Ramos (cell line): ENCODE data around the gene PORCN.
"Not testable (repeated sequence)": the region's sequence is repeated elsewhere in the genome, so short reads cannot be mapped to it uniquely, and the experiment has no call there.

ENCODE experiments used
- in situ Hi-C: fragments of 300-500 bp; cut with MboI; formaldehyde crosslinking; loops from one replicate; pipeline ENCODE4 v1.14.3; 2022; ENCODE audit warnings: low sequenced_read_pairs; ENCODE audit not compliant: unreplicated experiment

The PORCN gene

DNA sequence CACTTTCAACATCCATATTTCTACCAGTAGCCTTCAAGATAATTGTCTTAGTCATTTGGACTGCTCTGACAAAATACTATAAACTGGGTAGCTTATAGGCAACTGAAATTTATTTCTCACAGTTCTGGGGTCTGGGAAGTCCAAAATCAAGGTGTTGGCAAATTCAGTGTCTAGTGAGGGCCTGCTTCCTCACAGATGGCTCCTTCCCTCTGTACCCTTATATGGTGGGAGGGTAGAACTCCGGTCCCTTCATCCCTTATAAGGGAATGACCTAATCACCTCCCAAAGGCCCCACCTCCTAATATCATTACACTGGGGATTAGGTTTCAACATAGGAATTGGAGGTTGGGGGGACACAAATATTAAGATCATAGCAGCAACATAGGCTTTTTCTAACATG, 23.4 kb downstream of the PORCN start:
- in situ Hi-C loops = no loop called here

DNA sequence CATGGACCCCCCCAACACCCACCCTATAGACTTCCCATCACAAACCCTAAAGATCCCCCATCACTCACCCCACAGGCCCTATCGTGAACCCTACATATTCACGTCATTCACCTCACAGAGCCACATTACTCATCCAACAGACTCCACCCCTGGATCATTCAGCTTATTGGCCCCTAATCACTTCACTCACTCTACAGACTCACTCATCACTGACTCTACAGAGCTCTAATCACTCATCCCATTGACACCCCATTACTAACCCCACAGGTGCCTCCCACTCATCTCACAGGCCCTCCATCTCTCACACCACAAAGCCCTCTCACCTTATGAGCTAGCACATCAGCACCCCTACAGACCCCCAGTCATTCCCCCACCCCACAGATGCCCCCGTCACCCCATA, 24.4 kb downstream of the PORCN start:
- in situ Hi-C loops = no loop called here

DNA sequence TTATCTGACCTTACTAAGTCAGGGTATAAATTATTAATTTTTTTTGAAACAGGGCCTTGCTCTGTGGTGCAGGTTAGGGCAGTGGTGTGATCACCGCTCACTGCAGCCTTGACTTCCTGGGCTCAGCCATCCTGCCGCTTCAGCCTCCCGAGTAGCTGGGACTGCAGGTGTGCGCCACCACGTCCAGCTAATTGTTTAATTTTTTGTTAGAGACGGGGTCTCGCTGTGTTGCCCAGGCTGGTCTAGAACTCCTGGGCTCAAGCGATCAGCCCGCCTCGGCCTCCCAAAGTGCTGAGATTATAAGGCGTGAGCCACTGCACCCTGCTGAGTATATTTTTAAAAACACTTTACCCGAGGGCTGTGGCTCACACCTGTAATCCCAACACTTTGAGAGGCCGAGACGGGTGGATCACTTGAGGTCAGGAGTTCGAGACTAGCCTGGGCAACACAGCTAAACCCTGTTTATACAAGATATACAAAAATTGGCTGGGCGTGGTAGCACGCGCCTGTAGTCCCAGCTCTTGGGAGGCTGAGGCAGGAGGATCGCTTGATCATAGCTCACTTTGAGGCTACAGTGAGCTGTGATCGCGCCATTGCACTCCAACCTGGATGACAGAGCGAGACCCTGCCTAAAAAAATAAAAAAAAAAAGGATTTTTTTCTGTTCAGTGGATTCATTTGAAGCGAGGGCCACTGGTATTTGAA, 30.0 kb downstream of the PORCN start:
- in situ Hi-C loops = no loop called here

DNA sequence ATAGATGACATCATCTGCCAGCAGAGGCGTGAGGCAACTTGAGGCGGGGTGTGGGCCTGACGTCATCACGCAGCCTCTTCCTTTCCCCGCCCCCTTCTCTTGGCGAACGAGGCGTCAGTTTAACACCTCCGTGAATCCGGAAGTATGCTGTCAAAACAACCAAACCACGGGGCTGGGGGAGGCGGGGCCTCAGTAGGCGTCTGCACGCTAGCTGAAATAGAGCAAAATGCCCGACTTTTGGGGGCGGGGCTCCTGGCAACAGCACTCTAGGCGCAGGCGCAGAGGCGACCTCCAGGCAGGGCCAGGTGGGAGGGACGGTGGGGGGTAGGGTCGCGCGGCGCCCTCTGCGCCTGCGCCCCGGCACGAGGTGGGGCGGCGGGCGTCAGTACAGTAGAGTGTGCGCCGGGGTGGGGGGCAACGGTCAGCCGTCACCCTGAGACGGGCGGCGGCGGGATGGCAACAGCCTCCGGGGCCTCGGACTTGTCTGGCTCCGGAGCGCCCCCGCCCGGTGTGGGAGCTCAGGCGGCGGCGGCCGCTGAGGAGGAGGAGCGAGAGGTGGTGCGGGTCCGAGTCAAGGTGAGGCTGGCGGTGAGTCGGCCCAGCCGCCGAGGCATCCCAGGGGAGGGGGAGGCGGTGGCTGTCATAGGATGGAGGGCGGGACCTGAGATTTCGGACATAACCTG, 30.7 kb downstream of the PORCN start, which contains the start of gene TBC1D25:
TSS of gene TBC1D25 (plus strand) at position 370 of the 683 bp plus-strand sequence. CDS start at position 454, 84 bp downstream.
- in situ Hi-C loops = no loop called here

DNA sequence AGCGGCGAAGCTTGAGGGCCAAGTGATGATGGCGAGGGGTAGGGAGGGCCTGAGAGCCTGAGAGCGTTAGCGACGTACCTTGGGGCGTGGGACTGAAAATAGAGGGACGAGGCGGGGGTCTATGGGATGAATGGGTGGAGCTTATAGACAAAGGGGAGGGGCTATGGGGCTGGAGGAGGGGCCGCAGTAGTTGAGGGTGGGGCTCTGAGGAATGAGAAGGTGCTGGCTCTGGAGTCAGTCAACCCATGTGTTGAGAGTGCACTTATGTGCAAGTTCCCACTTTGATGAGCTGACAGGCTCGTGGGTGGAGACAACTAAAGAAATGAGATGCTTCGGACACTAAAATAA, 31.2 kb downstream of the PORCN start:
- in situ Hi-C loops = no loop called here

DNA sequence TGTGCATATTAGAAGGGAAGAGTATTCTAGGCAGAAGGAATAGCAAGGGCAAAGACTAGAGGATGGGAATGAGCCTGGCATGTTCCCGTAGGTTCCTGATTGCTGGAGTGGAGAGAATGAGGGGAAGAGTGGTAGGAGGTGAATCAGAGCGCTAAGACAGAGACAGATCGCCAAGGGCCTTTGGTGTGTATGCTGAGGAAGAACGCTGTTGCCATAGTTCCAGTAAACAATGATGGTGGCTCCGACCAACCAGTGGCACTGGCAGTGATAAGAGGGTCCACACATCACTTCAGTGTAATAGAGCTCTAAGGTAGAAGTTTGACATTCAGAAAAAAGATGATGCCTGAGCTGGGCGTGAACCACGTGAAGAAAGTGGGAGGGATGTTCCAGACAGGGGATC, 31.7 kb downstream of the PORCN start:
- in situ Hi-C loops = no loop called here

DNA sequence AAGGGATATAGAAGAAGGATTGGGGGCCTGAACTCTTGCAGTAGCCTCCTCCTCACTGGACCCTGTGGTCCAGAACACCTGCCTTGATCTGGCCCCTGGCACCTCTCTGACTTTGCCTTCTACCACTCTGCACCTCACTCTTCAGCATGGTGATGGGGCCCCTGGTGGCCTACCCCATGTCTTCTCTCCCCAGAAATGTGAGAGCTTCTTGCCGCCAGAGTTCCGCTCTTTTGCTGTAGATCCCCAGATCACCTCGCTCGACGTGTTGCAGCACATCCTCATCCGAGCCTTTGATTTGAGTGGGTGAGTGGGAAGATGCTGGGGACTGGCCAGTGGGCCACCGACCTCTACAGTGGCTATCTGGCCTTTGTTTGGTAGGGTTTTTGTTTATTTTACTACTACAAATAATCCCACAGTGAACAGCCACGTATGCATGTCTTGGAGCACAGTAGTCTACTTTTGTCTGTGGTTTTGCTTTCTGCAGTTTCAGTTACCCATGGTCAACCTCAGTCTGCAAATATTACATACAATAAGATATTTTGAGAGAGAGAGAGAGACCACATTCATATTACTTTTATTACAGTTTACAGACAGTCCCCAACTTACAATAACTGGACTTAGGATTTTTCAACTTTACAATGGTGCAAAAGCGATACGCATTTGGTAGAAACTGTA, 32.5 kb downstream of the PORCN start:
- in situ Hi-C loops = no loop called here

DNA sequence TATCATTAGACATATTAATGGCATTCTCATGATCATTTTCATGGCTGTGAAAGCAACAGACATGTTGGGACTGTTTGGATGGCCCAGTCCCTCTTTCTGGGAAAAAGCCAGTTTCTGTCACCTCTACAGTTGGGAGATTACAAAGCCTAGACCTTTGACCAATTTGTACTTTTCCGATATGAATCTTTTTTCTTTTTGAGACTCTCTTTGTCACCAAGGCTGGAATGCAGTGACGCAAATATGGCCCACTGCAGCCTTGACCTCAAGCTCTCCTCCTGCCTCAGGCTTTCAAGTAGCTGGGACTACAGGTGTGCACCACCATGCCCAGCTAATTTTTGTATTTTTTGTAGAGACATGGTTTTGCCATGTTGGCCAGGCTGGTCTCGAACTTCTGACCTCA, 40.1 kb downstream of the PORCN start:
- in situ Hi-C loops = no loop called here

DNA sequence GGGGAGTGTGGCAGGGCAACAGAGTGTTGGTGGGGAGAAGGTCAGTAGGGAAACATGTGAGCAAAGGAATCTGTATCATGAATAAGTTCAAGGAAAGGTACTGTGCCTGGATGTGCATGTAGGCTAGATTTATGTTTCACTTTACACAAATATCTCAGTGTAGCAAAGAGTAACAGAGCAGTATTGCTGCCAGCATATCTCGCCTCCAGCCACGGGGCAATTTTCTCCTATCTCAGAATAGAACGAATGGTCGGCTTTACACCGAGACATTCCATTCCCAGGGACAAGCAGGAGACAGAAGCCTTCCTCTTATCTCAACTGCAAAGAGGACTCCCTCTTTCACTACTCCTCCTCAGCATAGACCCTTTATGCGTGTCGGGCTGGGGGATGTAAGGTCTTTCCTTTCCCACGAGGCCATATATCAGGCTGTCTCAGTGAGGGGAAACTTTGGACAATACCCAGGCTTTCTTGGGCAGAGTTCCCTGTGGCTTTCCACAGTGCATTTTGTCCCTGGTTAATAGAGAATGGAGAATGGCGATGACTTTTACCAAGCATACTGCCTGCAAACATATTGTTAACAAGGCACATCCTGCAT, 47.0 kb downstream of the PORCN start:
- in situ Hi-C loops = not testable (repeated sequence)

DNA sequence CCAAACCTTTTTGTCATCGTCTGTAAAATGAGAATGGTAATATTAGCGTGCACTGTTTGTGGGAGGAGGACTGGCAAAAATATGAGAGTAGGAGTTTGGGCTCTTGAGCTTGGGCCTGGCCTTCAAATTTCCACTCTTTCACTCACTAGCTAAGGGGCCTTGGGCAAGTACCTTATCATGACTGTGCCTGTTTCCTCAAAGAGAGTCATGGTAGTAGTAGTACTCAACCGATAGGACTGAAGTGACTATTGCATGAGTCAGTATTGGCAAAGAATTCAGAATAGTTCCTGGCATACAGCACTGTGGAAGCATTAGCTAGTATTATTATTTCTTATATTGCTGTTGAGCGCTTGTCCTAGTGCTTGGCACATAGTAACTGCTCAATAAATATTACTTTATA, 49.5 kb downstream of the PORCN start:
- in situ Hi-C loops = no loop called here

DNA sequence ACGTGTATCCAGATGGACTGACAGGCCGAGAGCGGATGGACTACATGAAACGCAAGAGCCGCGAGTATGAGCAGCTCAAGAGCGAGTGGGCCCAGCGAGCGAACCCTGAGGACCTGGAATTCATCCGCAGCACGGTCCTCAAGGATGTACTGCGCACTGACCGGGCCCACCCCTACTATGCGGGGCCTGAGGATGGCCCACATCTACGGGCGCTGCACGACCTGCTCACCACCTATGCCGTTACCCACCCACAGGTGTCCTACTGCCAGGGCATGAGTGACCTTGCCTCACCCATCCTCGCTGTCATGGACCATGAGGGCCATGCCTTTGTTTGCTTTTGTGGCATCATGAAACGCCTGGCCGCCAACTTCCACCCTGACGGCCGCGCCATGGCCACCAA, 50.8 kb downstream of the PORCN start:
- in situ Hi-C loops = no loop called here

DNA sequence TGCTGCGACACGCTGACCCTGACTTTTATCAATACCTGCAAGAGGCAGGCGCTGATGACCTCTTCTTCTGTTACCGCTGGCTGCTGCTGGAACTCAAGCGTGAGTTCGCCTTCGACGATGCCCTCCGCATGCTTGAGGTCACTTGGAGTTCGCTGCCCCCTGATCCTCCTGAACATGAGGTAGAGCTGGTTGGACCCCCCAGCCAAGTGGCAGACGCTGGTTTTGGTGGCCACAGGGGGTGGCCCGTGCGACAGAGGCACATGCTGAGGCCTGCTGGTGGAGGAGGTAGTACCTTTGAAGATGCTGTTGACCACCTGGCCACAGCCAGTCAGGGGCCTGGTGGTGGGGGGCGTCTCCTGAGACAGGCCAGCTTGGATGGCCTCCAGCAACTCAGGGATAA, 51.3 kb downstream of the PORCN start:
- in situ Hi-C loops = no loop called here

DNA sequence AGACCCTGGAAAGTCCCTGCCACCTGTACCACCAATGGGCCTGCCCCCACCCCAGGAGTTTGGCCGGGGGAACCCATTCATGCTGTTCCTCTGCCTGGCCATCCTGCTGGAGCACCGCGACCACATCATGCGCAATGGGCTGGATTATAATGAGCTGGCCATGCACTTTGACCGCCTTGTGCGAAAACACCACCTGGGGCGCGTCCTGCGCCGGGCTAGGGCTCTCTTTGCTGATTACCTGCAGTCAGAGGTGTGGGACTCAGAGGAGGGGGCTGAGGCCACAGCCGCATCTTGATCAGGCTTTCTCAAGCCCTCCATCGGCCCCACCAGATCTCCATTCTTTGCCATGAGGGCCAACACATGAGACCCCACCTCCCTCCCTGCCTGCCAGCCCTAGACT, 51.9 kb downstream of the PORCN start:
- in situ Hi-C loops = no loop called here

DNA sequence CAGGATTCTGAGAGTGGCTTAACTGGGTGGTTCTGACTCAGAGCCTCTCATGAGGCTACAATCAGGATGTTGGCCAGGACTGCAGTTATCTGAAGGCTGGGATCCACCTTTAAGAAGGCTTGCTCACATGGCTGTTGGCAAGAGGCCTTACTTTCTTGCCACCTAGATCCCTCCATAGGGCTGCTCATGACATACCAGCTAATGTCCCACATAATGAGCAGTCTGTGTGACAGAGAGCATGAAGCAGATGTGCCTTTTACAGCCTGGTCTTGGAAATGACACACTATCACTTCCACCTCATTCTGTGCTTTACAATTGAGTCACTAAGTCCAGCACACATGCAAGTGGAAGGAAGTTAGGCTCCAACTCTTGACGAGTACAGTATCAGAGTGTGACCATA, 61.2 kb downstream of the PORCN start:
- in situ Hi-C loops = no loop called here
